Glutamatergic neuron (in vitro differentiated cells): ENCODE measurements around the gene CREB3L2. TPM values are rescaled to one million over a fixed set of nuclear protein-coding genes. Genes with fewer than 3 reads are reported as not detected.
A peak's percentile ranks its signal among the peaks of the same experiment; 100 is the strongest.

Experiments used
- DNase-seq: peaks from one replicate; pipeline ENCODE4 v3.0.0; 2022
- H3K27ac Mint-ChIP-seq: one replicate; pipeline ENCODE4 v1.8.0; 2020; ENCODE audit warnings: mild to moderate bottlenecking, mixed read lengths, inconsistent platforms; ENCODE audit not compliant: unreplicated experiment
- H3K27me3 Mint-ChIP-seq: one replicate; pipeline ENCODE4 v1.8.0; 2020; ENCODE audit warnings: mild to moderate bottlenecking, moderate library complexity, mixed read lengths, inconsistent platforms; ENCODE audit not compliant: unreplicated experiment
- H3K36me3 Mint-ChIP-seq: one replicate; pipeline ENCODE4 v1.8.0; 2020; ENCODE audit warnings: mild to moderate bottlenecking, mixed read lengths, inconsistent platforms; ENCODE audit not compliant: unreplicated experiment
- H3K4me1 Mint-ChIP-seq: one replicate; pipeline ENCODE4 v1.8.0; 2020; ENCODE audit warnings: mild to moderate bottlenecking, low read depth, mixed read lengths, inconsistent platforms; ENCODE audit not compliant: unreplicated experiment
- H3K4me3 Mint-ChIP-seq: one replicate; pipeline ENCODE4 v1.8.0; 2020; ENCODE audit warnings: mild to moderate bottlenecking, mixed read lengths, inconsistent platforms; ENCODE audit not compliant: unreplicated experiment
- H3K9me3 Mint-ChIP-seq: one replicate; pipeline ENCODE4 v1.8.0; 2020; ENCODE audit warnings: mild to moderate bottlenecking, moderate library complexity, mixed read lengths, inconsistent platforms; ENCODE audit not compliant: unreplicated experiment
- total RNA-seq: library from RNA; stranded (reverse); fragmentation: NEBNext Ultra II Directional; extraction: Animal tissue kit (Norgen Biotek cat#: 25700); gene quantifications from one replicate; pipeline ENCODE4 v1.2.1, GENCODE V29; 2021; ENCODE audit not compliant: unreplicated experiment
- TF ChIP-seq, protein P1 (sequence below): fragments of 200-600 bp; sonication (generic); IDR thresholded peaks from one replicate; pipeline ENCODE4 v1.5.0; 2021; ENCODE audit not compliant: partially characterized antibody, unreplicated experiment

Gene CREB3L2
- total RNA-seq, 1 donor from 2014 or later: 45.4 TPM

DNA sequence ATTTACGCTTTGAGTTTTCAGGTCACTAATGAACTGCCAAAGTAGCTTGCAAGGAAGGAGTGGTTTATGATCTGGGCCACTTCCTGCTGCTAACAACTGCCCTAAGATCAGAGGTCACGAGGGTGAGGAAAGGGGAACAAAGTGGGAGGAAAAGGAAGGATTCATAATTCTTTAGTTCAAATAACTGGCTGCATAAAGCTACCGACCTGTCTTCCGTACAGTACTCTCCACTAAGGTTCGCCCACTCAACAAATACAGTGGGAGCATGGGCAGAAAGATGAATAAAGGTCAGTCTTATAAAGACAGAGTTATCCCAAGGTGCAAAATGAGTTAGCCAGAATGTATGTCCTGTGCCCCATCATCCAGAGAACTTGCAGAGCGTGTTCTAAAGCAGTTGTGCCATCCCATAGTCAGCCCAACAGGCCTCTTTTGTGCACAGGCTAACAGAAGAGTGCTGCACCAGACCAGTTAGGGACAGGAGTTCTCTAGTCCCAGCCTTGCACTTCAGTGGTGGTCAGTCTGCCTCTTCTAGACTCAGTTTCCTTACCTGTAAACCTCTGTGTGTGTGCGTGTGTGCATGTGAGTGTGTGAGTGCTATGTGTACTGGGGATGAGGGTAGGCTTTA, 65.9 kb downstream of the CREB3L2 start:
- peaks cover 31% of the 10 kb centered on the region for H3K4me1 Mint-ChIP-seq
- no peaks in the 10 kb centered on the region for H3K36me3 Mint-ChIP-seq
- H3K4me3 Mint-ChIP-seq: no peak overlapping the region
- no peaks in the 10 kb centered on the region for H3K9me3 Mint-ChIP-seq
- TF ChIP-seq, protein P1, sequence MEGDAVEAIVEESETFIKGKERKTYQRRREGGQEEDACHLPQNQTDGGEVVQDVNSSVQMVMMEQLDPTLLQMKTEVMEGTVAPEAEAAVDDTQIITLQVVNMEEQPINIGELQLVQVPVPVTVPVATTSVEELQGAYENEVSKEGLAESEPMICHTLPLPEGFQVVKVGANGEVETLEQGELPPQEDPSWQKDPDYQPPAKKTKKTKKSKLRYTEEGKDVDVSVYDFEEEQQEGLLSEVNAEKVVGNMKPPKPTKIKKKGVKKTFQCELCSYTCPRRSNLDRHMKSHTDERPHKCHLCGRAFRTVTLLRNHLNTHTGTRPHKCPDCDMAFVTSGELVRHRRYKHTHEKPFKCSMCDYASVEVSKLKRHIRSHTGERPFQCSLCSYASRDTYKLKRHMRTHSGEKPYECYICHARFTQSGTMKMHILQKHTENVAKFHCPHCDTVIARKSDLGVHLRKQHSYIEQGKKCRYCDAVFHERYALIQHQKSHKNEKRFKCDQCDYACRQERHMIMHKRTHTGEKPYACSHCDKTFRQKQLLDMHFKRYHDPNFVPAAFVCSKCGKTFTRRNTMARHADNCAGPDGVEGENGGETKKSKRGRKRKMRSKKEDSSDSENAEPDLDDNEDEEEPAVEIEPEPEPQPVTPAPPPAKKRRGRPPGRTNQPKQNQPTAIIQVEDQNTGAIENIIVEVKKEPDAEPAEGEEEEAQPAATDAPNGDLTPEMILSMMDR: no peak
- H3K27ac Mint-ChIP-seq: peak overlapping the region; percentile 74
- no peaks in the 10 kb centered on the region for H3K27me3 Mint-ChIP-seq
- DNase-seq: no peak

DNA sequence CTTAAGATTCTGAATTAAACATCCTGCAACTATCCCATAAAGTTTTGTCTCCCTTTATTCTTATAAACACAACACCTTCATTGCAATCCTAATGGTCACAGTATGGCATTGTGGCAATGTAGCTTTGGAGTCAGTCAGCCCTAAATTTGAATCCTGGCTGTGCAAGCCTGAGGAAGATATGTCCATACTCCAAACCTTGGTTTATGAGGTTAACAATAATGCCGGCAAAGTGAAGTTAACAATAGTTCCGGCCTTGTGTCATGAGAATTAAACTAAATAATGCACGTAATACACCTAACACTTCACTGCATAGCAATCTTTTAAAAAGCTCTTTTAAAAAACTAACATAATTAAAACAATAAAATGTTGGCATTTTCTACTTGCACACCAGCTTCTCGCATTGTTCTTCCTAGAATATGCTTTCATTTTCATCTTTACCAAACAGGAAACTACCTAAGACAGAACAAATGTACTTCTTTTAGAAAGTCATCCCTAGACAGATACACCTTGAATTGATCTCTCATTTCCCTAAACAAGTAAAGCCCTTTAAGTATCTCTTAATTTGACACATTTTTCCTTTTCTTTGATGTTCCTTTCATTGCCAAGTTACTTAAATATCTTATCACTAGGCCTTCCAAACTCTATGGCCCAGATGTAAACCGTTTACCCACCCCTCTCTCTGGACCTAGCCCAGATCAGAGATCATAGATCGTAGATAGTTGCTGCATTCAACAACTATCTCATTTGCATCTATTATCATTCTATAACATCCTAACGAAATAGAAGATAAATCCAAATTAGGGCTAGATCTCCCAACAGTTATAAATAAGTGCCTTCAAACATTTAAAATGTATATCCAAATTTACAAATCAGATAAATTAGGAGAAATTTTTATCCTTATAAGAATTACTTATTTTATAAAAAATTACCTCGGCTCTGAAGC, 66.7 kb downstream of the CREB3L2 start:
- TF ChIP-seq, protein P1: no peak
- DNase-seq: no peak
- peaks cover 25% of the 10 kb centered on the region for H3K4me1 Mint-ChIP-seq
- no peaks in the 10 kb centered on the region for H3K36me3 Mint-ChIP-seq
- peaks cover 2% of the 10 kb centered on the region for H3K9me3 Mint-ChIP-seq
- H3K4me3 Mint-ChIP-seq: no peak overlapping the region
- H3K27me3 Mint-ChIP-seq: no peaks in the 10 kb centered on the region
- no peak overlapping the region for H3K27ac Mint-ChIP-seq

GRCh38 chr7:137934176-137934826, 67.6 kb downstream of the CREB3L2 start:
- H3K36me3 Mint-ChIP-seq: no peaks in the 10 kb centered on the region
- peaks cover 2% of the 10 kb centered on the region for H3K9me3 Mint-ChIP-seq
- TF ChIP-seq, protein P1: no peak
- H3K4me1 Mint-ChIP-seq: peaks cover 24% of the 10 kb centered on the region
- H3K27ac Mint-ChIP-seq: no peak overlapping the region
- DNase-seq: no peak
- no peak overlapping the region for H3K4me3 Mint-ChIP-seq
- H3K27me3 Mint-ChIP-seq: no peaks in the 10 kb centered on the region

GRCh38 chr7:137933270-137934017, 68.4 kb downstream of the CREB3L2 start:
- Mint-ChIP-seq H3K27ac (no peak overlapping the region), H3K4me3 (no peak overlapping the region), H3K36me3 (no peaks in the 10 kb centered on the region), H3K9me3 (peaks cover 2% of the 10 kb centered on the region), H3K27me3 (peaks cover 2% of the 10 kb centered on the region), H3K4me1 (peaks cover 24% of the 10 kb centered on the region)
- no peak for DNase-seq
- TF ChIP-seq, protein P1: no peak
